H1 (cell line): ENCODE measurements around the gene PTPRO. TPM values are rescaled to one million over a fixed set of nuclear protein-coding genes. Genes with fewer than 3 reads are reported as not detected.

Source experiments
- BACH1 ChIP-seq: IDR thresholded peaks from 2 replicates; pipeline ENCODE4 v1.6.1; 2012; ENCODE audit warnings: low read length, improper control_type of control experiment
- CBX5 ChIP-seq: fragments of 300-800, 300-1000 bp; sonication (generic); IDR thresholded peaks from 2 replicates; pipeline ENCODE4 v1.7.1; 2016; ENCODE audit warnings: antibody characterized with exemption, low read length, low read depth
- CHD1 ChIP-seq: IDR thresholded peaks from 2 replicates; pipeline ENCODE4 v1.6.1; 2012; ENCODE audit warnings: low read depth, low read length, improper control_type of control experiment
- polyA plus RNA-seq, 7 experiments: library from polyadenylated mRNA; depleted of rRNA in 3 of 7; stranded (reverse) in 5 of 7; unstranded in 2 of 7; fragments of >200 nt in 5 of 7; fragments of 200-250 nt in 2 of 7; gene quantifications; 1 replicate in 5 of 7; 2 replicates in 1 of 7; 4 replicates in 1 of 7; pipeline versions ENCODE4 v1.2.1 to v1.2.3, GENCODE V29; 2011 to 2013; ENCODE audit warnings: missing spikeins in 2 of 7, mixed read lengths in 2 of 7
- total RNA-seq: library from RNA; stranded (reverse); fragmentation: NEBNext Ultra II Directional; extraction: Animal tissue kit (Norgen Biotek cat#: 25700); gene quantifications from 2 replicates; pipeline ENCODE4 v1.2.1, GENCODE V29; 2021
- TF ChIP-seq, protein P1 (sequence below): fragments of 300-600 bp; sonication (generic); IDR thresholded peaks from 2 replicates; pipeline ENCODE4 v1.7.1; 2012; ENCODE audit warnings: low read length, moderate library complexity, mild to moderate bottlenecking, inconsistent platforms; ENCODE audit not compliant: insufficient replicate concordance

The PTPRO gene
- total and polyA plus RNA-seq, 2 of the 8 experiments (the other 6 are each of a cell fraction or from before 2014, with no cell fraction given) = 0.73 to 1.7 TPM

DNA sequence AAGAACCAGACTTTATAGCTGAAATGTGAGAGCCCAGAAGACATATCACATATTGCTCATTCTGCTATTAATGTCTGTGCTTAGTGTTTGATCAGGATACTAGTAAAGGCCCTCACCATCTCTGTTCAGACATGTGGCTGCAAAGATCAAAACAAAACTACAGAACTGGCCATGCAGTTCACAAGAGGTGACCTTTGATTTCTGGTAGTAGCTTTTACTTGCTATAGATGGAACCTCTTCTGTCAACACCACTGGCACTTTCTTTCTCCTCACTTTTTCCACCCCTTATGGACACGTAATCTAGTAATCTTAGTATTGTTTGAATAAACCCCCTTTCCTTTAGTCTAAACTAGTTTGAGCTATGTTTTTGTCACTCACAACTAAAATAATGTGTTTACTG lies 252.0 kb downstream of the PTPRO start (continued):
- TF ChIP-seq, protein P1, sequence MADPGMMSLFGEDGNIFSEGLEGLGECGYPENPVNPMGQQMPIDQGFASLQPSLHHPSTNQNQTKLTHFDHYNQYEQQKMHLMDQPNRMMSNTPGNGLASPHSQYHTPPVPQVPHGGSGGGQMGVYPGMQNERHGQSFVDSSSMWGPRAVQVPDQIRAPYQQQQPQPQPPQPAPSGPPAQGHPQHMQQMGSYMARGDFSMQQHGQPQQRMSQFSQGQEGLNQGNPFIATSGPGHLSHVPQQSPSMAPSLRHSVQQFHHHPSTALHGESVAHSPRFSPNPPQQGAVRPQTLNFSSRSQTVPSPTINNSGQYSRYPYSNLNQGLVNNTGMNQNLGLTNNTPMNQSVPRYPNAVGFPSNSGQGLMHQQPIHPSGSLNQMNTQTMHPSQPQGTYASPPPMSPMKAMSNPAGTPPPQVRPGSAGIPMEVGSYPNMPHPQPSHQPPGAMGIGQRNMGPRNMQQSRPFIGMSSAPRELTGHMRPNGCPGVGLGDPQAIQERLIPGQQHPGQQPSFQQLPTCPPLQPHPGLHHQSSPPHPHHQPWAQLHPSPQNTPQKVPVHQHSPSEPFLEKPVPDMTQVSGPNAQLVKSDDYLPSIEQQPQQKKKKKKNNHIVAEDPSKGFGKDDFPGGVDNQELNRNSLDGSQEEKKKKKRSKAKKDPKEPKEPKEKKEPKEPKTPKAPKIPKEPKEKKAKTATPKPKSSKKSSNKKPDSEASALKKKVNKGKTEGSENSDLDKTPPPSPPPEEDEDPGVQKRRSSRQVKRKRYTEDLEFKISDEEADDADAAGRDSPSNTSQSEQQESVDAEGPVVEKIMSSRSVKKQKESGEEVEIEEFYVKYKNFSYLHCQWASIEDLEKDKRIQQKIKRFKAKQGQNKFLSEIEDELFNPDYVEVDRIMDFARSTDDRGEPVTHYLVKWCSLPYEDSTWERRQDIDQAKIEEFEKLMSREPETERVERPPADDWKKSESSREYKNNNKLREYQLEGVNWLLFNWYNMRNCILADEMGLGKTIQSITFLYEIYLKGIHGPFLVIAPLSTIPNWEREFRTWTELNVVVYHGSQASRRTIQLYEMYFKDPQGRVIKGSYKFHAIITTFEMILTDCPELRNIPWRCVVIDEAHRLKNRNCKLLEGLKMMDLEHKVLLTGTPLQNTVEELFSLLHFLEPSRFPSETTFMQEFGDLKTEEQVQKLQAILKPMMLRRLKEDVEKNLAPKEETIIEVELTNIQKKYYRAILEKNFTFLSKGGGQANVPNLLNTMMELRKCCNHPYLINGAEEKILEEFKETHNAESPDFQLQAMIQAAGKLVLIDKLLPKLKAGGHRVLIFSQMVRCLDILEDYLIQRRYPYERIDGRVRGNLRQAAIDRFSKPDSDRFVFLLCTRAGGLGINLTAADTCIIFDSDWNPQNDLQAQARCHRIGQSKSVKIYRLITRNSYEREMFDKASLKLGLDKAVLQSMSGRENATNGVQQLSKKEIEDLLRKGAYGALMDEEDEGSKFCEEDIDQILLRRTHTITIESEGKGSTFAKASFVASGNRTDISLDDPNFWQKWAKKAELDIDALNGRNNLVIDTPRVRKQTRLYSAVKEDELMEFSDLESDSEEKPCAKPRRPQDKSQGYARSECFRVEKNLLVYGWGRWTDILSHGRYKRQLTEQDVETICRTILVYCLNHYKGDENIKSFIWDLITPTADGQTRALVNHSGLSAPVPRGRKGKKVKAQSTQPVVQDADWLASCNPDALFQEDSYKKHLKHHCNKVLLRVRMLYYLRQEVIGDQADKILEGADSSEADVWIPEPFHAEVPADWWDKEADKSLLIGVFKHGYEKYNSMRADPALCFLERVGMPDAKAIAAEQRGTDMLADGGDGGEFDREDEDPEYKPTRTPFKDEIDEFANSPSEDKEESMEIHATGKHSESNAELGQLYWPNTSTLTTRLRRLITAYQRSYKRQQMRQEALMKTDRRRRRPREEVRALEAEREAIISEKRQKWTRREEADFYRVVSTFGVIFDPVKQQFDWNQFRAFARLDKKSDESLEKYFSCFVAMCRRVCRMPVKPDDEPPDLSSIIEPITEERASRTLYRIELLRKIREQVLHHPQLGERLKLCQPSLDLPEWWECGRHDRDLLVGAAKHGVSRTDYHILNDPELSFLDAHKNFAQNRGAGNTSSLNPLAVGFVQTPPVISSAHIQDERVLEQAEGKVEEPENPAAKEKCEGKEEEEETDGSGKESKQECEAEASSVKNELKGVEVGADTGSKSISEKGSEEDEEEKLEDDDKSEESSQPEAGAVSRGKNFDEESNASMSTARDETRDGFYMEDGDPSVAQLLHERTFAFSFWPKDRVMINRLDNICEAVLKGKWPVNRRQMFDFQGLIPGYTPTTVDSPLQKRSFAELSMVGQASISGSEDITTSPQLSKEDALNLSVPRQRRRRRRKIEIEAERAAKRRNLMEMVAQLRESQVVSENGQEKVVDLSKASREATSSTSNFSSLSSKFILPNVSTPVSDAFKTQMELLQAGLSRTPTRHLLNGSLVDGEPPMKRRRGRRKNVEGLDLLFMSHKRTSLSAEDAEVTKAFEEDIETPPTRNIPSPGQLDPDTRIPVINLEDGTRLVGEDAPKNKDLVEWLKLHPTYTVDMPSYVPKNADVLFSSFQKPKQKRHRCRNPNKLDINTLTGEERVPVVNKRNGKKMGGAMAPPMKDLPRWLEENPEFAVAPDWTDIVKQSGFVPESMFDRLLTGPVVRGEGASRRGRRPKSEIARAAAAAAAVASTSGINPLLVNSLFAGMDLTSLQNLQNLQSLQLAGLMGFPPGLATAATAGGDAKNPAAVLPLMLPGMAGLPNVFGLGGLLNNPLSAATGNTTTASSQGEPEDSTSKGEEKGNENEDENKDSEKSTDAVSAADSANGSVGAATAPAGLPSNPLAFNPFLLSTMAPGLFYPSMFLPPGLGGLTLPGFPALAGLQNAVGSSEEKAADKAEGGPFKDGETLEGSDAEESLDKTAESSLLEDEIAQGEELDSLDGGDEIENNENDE = no peak
- TF ChIP-seq CBX5 = no peak
- no peak for TF ChIP-seq CHD1
- TF ChIP-seq BACH1 = no peak
- TF ChIP-seq, all 59 proteins: peak for 0
